B cell (primary cell): ENCODE results near the gene WWP2. TPM values are rescaled to one million over a fixed set of nuclear protein-coding genes. Genes with fewer than 3 reads are reported as not detected.
"Not testable (repeated sequence)": the region's sequence is repeated elsewhere in the genome, so short reads cannot be mapped to it uniquely, and the experiment has no call there.

Experiments
- ATAC-seq: fragments of 200-7000 bp; cut with Tn5 transposase; one replicate; pipeline ENCODE4 v1.10.0; 2021; ENCODE audit warnings: low read depth, mild to moderate bottlenecking, moderate number of reproducible peaks, moderate library complexity
- CTCF ChIA-PET: fragments of 350-600 bp; sonication (Branson Sonifier 250); formaldehyde crosslinking; loops from one replicate; lab custom pipeline; 2021; ENCODE audit warnings: antibody characterized with exemption, inconsistent platforms; lab: Charles Lee
- POLR2A ChIA-PET: fragments of 350-600 bp; sonication (Branson Sonifier 250); formaldehyde crosslinking; loops from one replicate; lab custom pipeline; 2021; ENCODE audit warnings: antibody characterized with exemption; lab: Charles Lee
- DNase-seq: peaks from one replicate; pipeline ENCODE4 v3.0.0; 2013
- H2AFZ ChIP-seq: 2 replicates; pipeline ENCODE4 v1.6.1; 2012; ENCODE audit warnings: mild to moderate bottlenecking, low read depth, low read length; ENCODE audit not compliant: insufficient read depth, poor library complexity, severe bottlenecking
- H3K27ac ChIP-seq, 2 donors: 1 replicate in 1 of 2; 2 replicates in 1 of 2; pipeline ENCODE4 v1.5.1; 2012 to 2013; ENCODE audit warnings: low read length in 2 of 2, mild to moderate bottlenecking in 2 of 2, moderate library complexity in 1 of 2
- H3K27me3 ChIP-seq, 4 experiments: fragments of 200-600 bp in 1 of 4; sonication (generic) in 1 of 4; replicated peaks in 1 of 4; 1 replicate in 2 of 4; 2 replicates in 2 of 4; pipeline versions ENCODE4 v1.6.1 to v1.7.0; 2013 to 2016; ENCODE audit warnings: low read length in 3 of 4, mild to moderate bottlenecking in 2 of 4, mixed read lengths in 1 of 4, moderate library complexity in 1 of 4; ENCODE audit not compliant: insufficient read depth in 4 of 4, control insufficient read depth in 3 of 4; ENCODE audit errors: control extremely low read depth in 1 of 4
- H3K36me3 ChIP-seq, 2 experiments: replicated peaks in 1 of 2; 1 replicate in 1 of 2; 2 replicates in 1 of 2; pipeline versions ENCODE4 v1.6.1 to v1.7.1; 2013; ENCODE audit warnings: low read length in 1 of 2; ENCODE audit not compliant: insufficient read depth in 2 of 2, control insufficient read depth in 1 of 2; ENCODE audit errors: control extremely low read depth in 1 of 2, extremely low read depth in 1 of 2
- H3K4me1 ChIP-seq, 2 donors: fragments of 200-600 bp in 1 of 2; sonication (generic) in 1 of 2; 1 replicate in 1 of 2; 2 replicates in 1 of 2; pipeline versions ENCODE4 v1.5.1 to v1.6.1; 2013 to 2017; ENCODE audit warnings: low read length in 2 of 2; ENCODE audit not compliant: control insufficient read depth in 2 of 2, insufficient read depth in 2 of 2
- H3K4me2 ChIP-seq: replicated peaks from 2 replicates; pipeline ENCODE3; 2012; ENCODE audit warnings: mild to moderate bottlenecking, low read depth, low read length; ENCODE audit not compliant: poor library complexity, severe bottlenecking
- H3K4me3 ChIP-seq, 5 experiments: fragments of 200-600 bp in 1 of 5; sonication (generic) in 1 of 5; 1 replicate in 3 of 5; 2 replicates in 2 of 5; pipeline versions ENCODE4 v1.5.1 to v1.7.0; 2011 to 2016; ENCODE audit warnings: low read length in 4 of 5, mild to moderate bottlenecking in 4 of 5, low read depth in 2 of 5, control low read depth in 1 of 5, moderate library complexity in 1 of 5; ENCODE audit not compliant: insufficient read depth in 1 of 5; ENCODE audit errors: control extremely low read depth in 1 of 5, extremely low read depth in 1 of 5
- H3K79me2 ChIP-seq: fragments of 200-600 bp; sonication (generic); one replicate; pipeline ENCODE4 v1.6.0; 2016; ENCODE audit warnings: low read length; ENCODE audit not compliant: control insufficient read depth, insufficient read depth
- H3K9ac ChIP-seq: fragments of 200-600 bp; sonication (generic); 2 replicates; pipeline ENCODE4 v1.6.1; 2017; ENCODE audit warnings: mild to moderate bottlenecking, low read length, moderate library complexity
- H3K9me3 ChIP-seq, 3 donors: one replicate each; pipeline versions ENCODE4 v1.6.1 to v1.7.1; 2013; ENCODE audit warnings: low read length in 2 of 3; ENCODE audit not compliant: control insufficient read depth in 2 of 3, insufficient read depth in 1 of 3; ENCODE audit errors: control extremely low read depth in 1 of 3
- H4K20me1 ChIP-seq: 2 replicates; pipeline ENCODE4 v1.6.0; 2012; ENCODE audit warnings: mild to moderate bottlenecking, low read length; ENCODE audit not compliant: insufficient read depth, control insufficient read depth, poor library complexity, severe bottlenecking
- H3K27ac Mint-ChIP-seq: one replicate; pipeline ENCODE4 v1.8.0; 2021; ENCODE audit warnings: mixed read lengths
- H3K27me3 Mint-ChIP-seq: one replicate; pipeline ENCODE4 v1.8.0; 2021; ENCODE audit warnings: mixed read lengths
- H3K4me1 Mint-ChIP-seq: one replicate; pipeline ENCODE4 v1.8.0; 2021; ENCODE audit warnings: mixed read lengths
- H3K4me3 Mint-ChIP-seq: one replicate; pipeline ENCODE4 v1.8.0; 2021; ENCODE audit warnings: mixed read lengths
- H3K9me3 Mint-ChIP-seq: one replicate; pipeline ENCODE4 v1.8.0; 2022; ENCODE audit warnings: mixed read lengths; ENCODE audit not compliant: insufficient read depth
- EZH2 ChIP-seq: IDR thresholded peaks from 2 replicates; pipeline ENCODE4 v1.6.1; 2012; ENCODE audit warnings: borderline replicate concordance, low read depth, mild to moderate bottlenecking, moderate library complexity, low read length; ENCODE audit not compliant: insufficient read depth, poor library complexity, severe bottlenecking
- WGBS: methylation state at CpG from one replicate; pipeline ENCODE4 v1.1.5; 2013; ENCODE audit warnings: missing lambda C conversion rate; ENCODE audit not compliant: insufficient coverage; 5-methylcytosine and 5-hydroxymethylcytosine counted together
- intact Hi-C: fragments of 100-400 bp; cut with micrococcal nuclease; formaldehyde crosslinking; loops from one replicate; pipeline ENCODE4 v1.10.0; 2022
- polyA plus RNA-seq: library from polyadenylated mRNA; depleted of rRNA; stranded (reverse); fragments of >200 nt; gene quantifications from 2 replicates; pipeline ENCODE4 v1.2.3, GENCODE V29; 2012
- total RNA-seq, 2 donors: library from RNA; stranded (reverse); fragments of 120-200 nt in 1 of 2; gene quantifications; 1 replicate in 1 of 2; 2 replicates in 1 of 2; pipeline versions ENCODE4 v1.2.3 to v1.2.4, GENCODE V29; 2013 to 2022
- TF ChIP-seq, protein P1 (sequence below): fragments of 200-600 bp; IDR thresholded peaks from one replicate; pipeline ENCODE4 v1.8.0; 2022; ENCODE audit warnings: antibody characterized with exemption, mild to moderate bottlenecking

Gene WWP2
- total and polyA plus RNA-seq, 2 donors (not counting 1 experiment from before 2014, with no cell fraction given), result 33.4 to 105 TPM

DNA sequence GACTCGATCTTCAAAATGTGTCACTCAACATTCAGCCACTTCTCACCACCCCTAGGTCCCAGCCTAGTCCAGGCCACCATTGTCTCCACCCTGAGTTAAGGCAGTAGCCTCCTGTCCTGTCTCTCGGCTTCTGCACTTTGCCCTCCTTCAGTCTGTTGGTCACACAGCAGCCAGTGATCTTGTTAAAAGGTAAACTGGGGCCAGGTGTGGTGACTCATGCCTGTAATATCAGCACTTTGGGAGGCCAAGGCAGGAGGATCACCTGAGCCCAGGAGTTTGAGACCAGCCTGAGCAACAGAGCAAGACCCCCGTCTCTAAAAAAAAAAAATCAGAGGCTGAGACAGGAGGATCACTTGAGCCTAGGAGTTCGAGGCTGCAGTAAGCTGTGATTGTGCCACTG is 25.8 kb downstream of the WWP2 start:
- H2AFZ ChIP-seq, result no peak overlapping the region
- H4K20me1 ChIP-seq, result no peaks in the 10 kb centered on the region
- ChIA-PET CTCF (interaction anchor here (0.8 to 3.1 kb wide), 2 partner anchors 9 to 142 kb away, joined by 3 to 13 read pairs; no protein-coding TSS in a partner anchor), POLR2A (no interaction called here)
- peaks cover 9 to 55% of the 10 kb centered on the region in 2 experiments for H3K36me3 ChIP-seq
- Mint-ChIP-seq H3K4me3 (no peak overlapping the region), H3K4me1 (no peaks in the 10 kb centered on the region), H3K27ac (no peak overlapping the region), H3K27me3 (no peaks in the 10 kb centered on the region), H3K9me3 (no peaks in the 10 kb centered on the region)
- no peaks in the 10 kb centered on the region for H3K27me3 ChIP-seq
- H3K27ac ChIP-seq, result no peak overlapping the region
- H3K4me3 ChIP-seq, result no peak overlapping the region
- intact Hi-C loops, result no loop called here
- TF ChIP-seq, protein P1, sequence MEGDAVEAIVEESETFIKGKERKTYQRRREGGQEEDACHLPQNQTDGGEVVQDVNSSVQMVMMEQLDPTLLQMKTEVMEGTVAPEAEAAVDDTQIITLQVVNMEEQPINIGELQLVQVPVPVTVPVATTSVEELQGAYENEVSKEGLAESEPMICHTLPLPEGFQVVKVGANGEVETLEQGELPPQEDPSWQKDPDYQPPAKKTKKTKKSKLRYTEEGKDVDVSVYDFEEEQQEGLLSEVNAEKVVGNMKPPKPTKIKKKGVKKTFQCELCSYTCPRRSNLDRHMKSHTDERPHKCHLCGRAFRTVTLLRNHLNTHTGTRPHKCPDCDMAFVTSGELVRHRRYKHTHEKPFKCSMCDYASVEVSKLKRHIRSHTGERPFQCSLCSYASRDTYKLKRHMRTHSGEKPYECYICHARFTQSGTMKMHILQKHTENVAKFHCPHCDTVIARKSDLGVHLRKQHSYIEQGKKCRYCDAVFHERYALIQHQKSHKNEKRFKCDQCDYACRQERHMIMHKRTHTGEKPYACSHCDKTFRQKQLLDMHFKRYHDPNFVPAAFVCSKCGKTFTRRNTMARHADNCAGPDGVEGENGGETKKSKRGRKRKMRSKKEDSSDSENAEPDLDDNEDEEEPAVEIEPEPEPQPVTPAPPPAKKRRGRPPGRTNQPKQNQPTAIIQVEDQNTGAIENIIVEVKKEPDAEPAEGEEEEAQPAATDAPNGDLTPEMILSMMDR, result no peak
- no peak for TF ChIP-seq EZH2
- ATAC-seq, result no peak
- H3K79me2 ChIP-seq, result peaks cover 36% of the 10 kb centered on the region
- 100% methylated on average over 4 of the region's 4 CpGs for WGBS
- H3K9ac ChIP-seq, result no peak overlapping the region
- peaks cover 0 to 1% (median 0%) of the 10 kb centered on the region in 3 donors for H3K9me3 ChIP-seq
- H3K4me1 ChIP-seq, result no peaks in the 10 kb centered on the region
- no peak overlapping the region for H3K4me2 ChIP-seq
- DNase-seq, result no peak

DNA sequence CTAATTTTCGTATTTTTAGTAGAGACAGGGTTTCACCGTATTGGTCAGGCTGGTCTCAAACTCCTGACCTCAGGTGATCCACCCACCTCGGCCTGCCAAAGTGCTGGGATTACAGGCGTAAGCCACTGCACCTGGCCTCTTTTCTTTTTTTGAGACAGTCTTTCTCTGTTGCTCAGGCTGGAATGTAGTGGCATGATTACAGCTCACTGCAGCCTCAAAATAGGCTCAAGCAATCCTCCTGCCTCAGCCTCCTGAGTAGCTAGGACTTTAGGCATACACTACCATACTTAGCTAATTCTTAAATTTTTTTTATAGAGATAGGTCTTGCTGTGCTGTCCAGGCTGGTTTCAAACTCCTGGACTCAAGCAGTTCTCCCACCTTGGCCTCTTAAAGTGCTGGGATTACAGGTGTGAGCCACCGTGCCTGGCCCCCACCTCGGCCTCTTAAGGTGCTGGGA is 29.3 kb downstream of the WWP2 start:
- H3K27ac Mint-ChIP-seq, H3K27me3 ChIP-seq, ATAC-seq, POLR2A ChIA-PET, H3K4me3 Mint-ChIP-seq, H3K4me2 ChIP-seq, H3K4me3 ChIP-seq, H3K27ac ChIP-seq, H3K9me3 ChIP-seq, H4K20me1 ChIP-seq, H3K4me1 Mint-ChIP-seq, H3K9ac ChIP-seq, H3K27me3 Mint-ChIP-seq, DNase-seq, H3K4me1 ChIP-seq, H3K9me3 Mint-ChIP-seq, intact Hi-C loops, H2AFZ ChIP-seq: not testable (repeated sequence)
- H3K36me3 ChIP-seq, result peaks cover 9 to 49% of the 10 kb centered on the region in 2 experiments
- H3K79me2 ChIP-seq, result peaks cover 22% of the 10 kb centered on the region
- CTCF ChIA-PET, result interaction anchor here (1.5 kb wide), 1 partner anchor 139 kb away, joined by 3 read pairs; no protein-coding TSS in a partner anchor
- 96% methylated on average over 4 of the region's 6 CpGs for WGBS
